Dermis microvascular lymphatic vessel endothelial cell (primary cell): Measurements from ENCODE around the gene DMD. TPM values are rescaled to one million over a fixed set of nuclear protein-coding genes. Genes with fewer than 3 reads are reported as not detected.

Experiments used
- DNase-seq, 2 donors: peaks; one replicate each; pipeline versions ENCODE4 v3.0.0 to v3.0.0-alpha.2; 2010; ENCODE audit warnings: low read depth in 2 of 2
- total RNA-seq: library from RNA; depleted of rRNA; stranded (reverse); fragments of >200 nt; gene quantifications from 2 replicates; pipeline ENCODE4 v1.2.1, GENCODE V29; 2014

Gene DMD
- total RNA-seq, 1 donor from 2014 or later = 1.8 TPM

GRCh38 chrX:31200430-31200829, 2010.9 kb downstream of the DMD start:
- no peak for DNase-seq

DNA sequence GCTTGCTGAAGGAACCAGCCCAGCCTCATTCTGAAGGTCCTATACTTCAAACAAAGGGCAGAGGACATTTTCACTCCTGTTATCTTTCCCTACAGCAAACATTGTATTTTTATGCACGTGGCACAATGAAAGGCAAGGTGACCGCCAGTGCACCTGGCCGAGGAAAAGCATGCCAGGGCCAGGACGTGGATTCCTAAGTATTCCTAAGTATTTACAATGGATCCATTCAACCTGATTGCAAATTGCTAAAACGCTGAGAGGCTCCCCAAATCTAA, 2011.6 kb downstream of the DMD start:
- no peak for DNase-seq

DNA sequence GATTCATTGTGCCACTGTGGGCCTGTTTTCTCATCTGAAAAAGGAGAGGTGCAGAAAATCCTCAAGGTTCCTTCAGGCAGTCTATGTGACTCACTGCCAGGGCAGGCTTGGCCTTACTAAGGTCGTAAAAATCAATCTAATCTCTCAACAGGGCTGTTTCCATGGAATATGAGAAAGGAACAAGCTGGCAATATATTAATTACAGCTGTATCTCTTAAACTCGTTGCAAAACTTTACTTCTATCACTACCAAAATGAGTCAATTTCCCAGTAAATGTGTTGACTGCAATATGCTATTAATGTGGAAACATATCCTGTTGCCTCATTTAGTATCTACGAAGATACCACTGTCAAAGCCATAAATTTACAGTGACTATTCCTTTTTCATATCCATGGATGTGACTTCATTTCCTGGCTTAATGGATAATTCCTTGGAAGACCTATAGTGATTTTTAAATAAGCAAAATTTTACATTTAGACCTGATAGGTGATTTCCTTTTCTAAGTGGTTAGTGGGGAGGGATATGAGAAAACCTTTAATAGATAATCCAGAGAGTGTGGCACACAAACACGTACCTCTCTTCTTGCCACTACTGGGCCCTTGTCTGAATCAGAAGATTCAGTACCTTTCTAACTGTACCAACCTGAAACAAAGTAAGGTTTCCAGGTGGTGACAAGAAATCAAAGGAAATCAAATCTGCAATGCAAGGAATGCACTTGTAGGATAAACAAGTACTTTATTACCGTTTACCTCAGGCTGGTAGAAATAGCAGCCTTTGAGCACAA, 2012.1 kb downstream of the DMD start:
- DNase-seq = peak in 1 of 2 donors; percentile 8

- DNase-seq = no peak
These were observed 2021.0 kb downstream of the DMD start for GRCh38 chrX:31190221-31190975.

GRCh38 chrX:31186693-31187338, 2024.5 kb downstream of the DMD start:
- no peak for DNase-seq

DNA sequence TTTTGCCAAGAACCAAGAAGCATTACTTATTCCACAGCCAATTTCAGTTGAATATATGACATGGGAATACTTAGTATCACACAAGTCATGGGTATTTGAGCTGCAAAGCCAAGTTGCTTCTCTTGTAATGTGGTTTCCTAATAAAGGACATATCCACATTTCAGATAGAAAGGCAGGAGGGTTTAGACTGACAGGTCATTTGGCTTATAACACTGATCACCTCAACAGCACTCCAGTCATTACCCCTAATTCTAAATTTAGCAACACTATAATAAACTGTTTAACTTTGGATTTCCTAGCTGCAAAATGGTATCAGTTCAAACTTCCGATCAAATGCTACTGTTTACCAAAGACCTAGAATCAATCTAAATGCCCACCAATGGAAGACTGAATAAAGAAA, 2025.5 kb downstream of the DMD start:
- DNase-seq = no peak

- no peak for DNase-seq
These were observed 2029.9 kb downstream of the DMD start for GRCh38 chrX:31181377-31182000.

GRCh38 chrX:31179203-31179602, 2032.1 kb downstream of the DMD start:
- DNase-seq = no peak

GRCh38 chrX:31178769-31179125, 2032.6 kb downstream of the DMD start:
- DNase-seq = no peak

- DNase-seq = no peak
These were observed 2033.1 kb downstream of the DMD start for GRCh38 chrX:31178064-31178768.

GRCh38 chrX:31170792-31171191, 2040.6 kb downstream of the DMD start:
- no peak for DNase-seq

DNA sequence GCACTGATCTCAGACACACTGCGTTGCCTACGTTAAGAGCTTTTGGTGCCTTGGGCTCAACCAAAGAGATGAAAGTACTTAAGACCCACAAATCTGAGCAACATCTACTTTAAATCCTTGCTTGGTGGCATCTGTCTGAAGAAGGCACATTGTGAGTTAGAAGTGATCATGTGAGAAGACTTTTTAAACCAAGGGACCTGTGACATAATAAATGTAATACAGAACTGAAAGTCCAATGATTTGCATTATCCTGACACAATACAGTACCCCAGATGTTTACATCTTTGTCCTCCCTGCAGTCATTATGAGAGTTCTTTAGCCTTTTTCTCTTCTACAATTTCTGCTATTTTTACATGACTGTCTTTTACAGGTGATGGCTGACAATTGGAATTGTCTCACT, 2042.8 kb downstream of the DMD start:
- no peak for DNase-seq

- DNase-seq = no peak
These were observed 2044.5 kb downstream of the DMD start for GRCh38 chrX:31166832-31167231.

DNA sequence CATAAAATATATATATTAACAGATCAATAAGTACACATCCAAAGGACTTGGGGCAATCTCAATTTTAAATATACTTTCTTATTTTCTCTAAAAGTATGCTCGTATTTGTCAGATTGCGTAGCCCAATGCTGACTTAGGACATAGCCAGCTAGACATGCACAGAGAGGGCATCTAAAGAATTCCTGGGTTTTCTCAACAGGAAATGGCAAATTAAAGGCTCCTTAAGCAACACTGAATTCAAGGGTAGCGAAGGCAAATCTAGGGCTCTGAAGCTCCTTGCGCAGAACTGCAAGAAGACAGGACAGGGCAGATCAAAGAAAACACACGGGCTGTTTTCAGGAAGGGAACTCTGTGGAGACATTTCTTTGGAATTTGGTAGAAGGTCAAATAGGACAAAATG, 2044.9 kb downstream of the DMD start:
- no peak for DNase-seq

DNA sequence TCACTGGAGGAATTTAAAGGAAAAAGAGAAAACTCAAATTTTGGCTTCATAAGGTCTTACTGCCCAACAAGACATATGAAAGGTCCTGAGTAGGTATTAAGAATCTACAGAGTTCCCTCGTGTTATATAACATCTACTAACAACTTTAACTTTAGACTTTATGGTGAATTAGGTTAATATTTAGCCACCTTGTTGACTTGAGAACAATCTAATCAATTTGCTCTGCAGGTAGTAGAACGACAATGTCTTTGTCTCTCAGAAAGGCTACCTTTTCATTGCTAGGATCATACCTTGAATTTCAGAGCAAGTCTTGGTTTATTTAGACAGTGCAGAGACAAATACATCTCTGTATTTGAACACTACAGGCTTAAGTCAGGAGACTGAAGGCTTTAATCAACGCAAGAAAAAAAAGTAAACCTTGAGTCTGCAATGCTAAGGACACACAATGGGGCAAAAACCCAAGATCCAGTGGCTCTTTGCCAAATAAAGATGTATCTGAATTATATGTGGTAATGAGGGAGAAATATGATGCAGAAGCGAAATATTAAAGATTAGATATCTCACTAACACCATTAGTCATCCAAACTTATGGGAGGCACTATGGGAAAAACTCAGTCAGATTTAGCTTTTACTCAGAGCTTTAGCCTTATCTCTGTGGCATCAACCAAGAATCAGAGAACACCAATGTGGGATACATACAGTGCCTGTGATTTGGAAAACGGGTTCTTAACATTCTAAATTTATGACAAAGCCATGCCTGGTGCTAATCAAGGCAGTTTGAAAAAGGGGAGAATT, 2045.9 kb downstream of the DMD start:
- no peak for DNase-seq

- DNase-seq = no peak
These were observed 2056.4 kb downstream of the DMD start for GRCh38 chrX:31154946-31155345.

DNA sequence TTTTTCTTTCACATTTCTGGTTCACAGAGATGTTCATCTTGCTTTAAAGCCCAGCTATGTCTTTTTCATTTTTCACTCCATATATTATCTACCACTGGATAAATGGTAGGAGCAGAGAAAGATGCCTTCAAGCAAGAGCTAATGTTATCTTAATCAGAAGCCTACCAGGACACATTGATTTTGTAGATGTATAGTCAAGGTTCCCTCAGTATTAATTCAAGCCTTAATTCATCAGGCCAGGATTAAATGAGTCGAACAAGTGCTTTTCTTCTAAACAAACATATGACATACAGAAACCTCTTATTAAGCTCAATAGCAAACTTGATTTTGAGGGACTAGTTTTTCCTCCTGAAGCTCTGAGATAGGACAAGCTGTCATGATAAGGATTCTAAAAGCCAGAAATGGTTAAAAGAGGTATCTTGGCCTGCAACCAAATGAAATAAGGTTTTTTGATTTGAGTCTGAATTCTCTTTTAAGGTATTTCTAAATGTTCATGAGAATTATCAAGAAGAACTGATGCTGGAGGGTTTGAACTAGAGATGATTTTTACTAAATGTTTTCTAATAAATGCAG, 2057.8 kb downstream of the DMD start:
- DNase-seq = no peak

DNA sequence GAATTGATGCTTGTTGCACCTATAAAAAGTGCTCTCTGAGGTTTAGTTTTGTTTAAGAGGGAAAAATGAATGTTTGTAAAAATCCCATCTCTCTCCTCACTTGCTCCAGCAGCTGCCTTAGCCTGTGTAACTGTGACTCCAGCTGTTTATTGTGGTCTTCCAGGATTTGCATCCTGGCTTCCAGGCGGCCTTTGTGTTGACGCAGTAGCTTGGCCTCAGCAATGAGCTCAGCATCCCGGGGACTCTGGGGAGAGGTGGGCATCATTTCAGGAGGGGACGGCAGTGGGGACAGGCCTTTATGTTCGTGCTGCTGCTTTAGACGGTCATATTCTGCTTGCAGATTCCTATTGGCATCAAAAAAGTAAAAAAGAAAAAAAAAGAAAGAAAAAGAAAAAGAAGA, 2064.2 kb downstream of the DMD start:
- DNase-seq = no peak

DNA sequence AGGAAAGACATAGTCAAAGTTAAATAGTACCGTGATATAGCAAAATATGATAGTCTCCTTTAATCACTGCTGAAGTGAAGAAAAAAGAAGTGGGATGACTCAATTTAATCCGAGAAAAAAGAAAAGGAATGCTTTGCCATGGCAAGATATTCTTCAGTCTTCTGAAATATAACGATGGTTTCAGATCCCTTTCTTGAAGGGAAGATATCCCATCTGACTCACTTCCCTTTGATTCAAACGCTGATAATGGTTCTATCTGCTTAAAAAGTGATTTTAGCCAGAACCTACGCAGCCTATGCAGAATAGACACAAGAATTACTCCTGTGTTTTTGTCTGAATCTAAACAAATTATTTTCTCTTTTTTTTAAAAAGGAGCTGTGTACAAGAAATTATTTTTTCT, 2071.4 kb downstream of the DMD start:
- DNase-seq = no peak

DNA sequence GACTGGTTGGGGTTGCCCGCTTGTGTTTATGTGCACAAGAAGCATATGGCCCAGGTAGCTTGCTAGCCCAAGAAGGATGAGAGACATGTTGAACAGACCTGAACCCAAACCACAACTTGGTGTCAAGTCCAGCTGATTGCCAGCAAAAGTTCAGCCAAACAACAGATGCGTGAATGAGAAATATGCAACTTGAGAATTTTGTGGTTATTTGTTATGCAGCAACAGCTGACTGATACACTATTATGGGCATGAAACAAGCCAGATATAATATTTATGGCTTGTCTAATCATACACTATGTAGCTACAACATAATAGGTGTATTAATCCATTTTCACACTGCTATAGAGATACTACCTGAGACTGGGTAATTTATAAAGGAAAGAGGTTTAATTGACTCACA, 2073.2 kb downstream of the DMD start:
- DNase-seq = no peak
